HL-60 (cell line): ENCODE results near the gene ARSG.

Experiments used
- CTCF ChIP-seq: IDR thresholded peaks from one replicate; pipeline ENCODE4 v1.5.1; 2011; ENCODE audit warnings: low read length, control low read depth, inconsistent platforms; ENCODE audit not compliant: insufficient read depth
- GABPA ChIP-seq: IDR thresholded peaks from 2 replicates; pipeline ENCODE4 v1.6.1; 2012; ENCODE audit warnings: low read depth
- POLR2AphosphoS5 ChIP-seq: IDR thresholded peaks from 2 replicates; pipeline ENCODE4 v1.6.1; 2012; ENCODE audit warnings: low read depth
- REST ChIP-seq: IDR thresholded peaks from 2 replicates; pipeline ENCODE4 v1.6.1; 2012; ENCODE audit warnings: low read depth; ENCODE audit not compliant: insufficient replicate concordance
- SPI1 ChIP-seq: IDR thresholded peaks from 2 replicates; pipeline ENCODE4 v1.6.1; 2012; ENCODE audit warnings: low read depth, mild to moderate bottlenecking, borderline replicate concordance

- TF ChIP-seq CTCF = no peak
- no peak for TF ChIP-seq POLR2AphosphoS5
- no peak for TF ChIP-seq REST
- TF ChIP-seq SPI1 = no peak
- no peak for TF ChIP-seq GABPA
Observed at GRCh38 chr17:68288804-68289203, 2.5 kb upstream of the ARSG start.
